ENCODE results near the gene DUSP28.

DNA sequence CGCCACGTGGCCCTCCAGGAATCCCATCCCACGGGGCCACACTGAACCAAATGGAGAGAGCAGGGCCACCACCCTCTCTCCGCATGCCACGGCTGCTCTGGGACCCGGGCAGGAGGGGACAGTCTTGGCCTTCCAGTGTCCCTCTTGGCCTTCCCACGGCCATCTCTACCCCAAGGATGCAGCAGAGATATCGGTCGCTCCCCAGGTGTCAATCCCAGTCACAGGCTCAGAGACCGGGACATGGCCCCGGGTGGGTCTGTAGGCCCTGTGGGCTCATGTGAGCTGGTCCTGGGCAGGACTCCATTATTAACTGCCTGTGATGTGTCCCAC lies 41.6 kb downstream of the DUSP28 start:
- TF ChIP-seq, protein P1, sequence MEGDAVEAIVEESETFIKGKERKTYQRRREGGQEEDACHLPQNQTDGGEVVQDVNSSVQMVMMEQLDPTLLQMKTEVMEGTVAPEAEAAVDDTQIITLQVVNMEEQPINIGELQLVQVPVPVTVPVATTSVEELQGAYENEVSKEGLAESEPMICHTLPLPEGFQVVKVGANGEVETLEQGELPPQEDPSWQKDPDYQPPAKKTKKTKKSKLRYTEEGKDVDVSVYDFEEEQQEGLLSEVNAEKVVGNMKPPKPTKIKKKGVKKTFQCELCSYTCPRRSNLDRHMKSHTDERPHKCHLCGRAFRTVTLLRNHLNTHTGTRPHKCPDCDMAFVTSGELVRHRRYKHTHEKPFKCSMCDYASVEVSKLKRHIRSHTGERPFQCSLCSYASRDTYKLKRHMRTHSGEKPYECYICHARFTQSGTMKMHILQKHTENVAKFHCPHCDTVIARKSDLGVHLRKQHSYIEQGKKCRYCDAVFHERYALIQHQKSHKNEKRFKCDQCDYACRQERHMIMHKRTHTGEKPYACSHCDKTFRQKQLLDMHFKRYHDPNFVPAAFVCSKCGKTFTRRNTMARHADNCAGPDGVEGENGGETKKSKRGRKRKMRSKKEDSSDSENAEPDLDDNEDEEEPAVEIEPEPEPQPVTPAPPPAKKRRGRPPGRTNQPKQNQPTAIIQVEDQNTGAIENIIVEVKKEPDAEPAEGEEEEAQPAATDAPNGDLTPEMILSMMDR (IDR thresholded peaks at IDR 0.05; ENCODE audit: control extremely low read depth in 1 of 3, insufficient read depth in 1 of 3, low read depth in 1 of 3, low read length in 3 of 3): no peak
- TF ChIP-seq RAD21 (IDR thresholded peaks at IDR 0.05 in 1 of 2, conservative IDR thresholded peaks at IDR 0.05 in 1 of 2; ENCODE audit: low read depth in 2 of 2, low read length in 2 of 2) (no peak), KDM5A (IDR thresholded peaks at IDR 0.05; ENCODE audit: low read length) (no peak), POLR2AphosphoS5 (IDR thresholded peaks at IDR 0.05; ENCODE audit: low read depth, low read length) (no peak), SAP30 (IDR thresholded peaks at IDR 0.05; ENCODE audit: insufficient read depth, insufficient replicate concordance, low read length) (no peak), HDAC2 (IDR thresholded peaks at IDR 0.05; ENCODE audit: borderline replicate concordance in 1 of 2, low read depth in 2 of 2, low read length in 2 of 2) (no peak), SUZ12 (IDR thresholded peaks at IDR 0.05; ENCODE audit: low read length) (no peak), POLR2A (IDR thresholded peaks at IDR 0.05; ENCODE audit: control extremely low read depth in 1 of 2, low read depth in 2 of 2, low read length in 2 of 2) (no peak), TAF7 (optimal IDR thresholded peaks at IDR 0.05; ENCODE audit: borderline replicate concordance, low read depth, low read length) (no peak), EZH2 (IDR thresholded peaks at IDR 0.05; ENCODE audit: low read depth, low read length, severe bottlenecking) (no peak), RFX5 (IDR thresholded peaks at IDR 0.05; ENCODE audit: borderline replicate concordance, low read depth, low read length) (no peak)
- TF ChIP-seq, protein P2, sequence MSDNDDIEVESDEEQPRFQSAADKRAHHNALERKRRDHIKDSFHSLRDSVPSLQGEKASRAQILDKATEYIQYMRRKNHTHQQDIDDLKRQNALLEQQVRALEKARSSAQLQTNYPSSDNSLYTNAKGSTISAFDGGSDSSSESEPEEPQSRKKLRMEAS (IDR thresholded peaks at IDR 0.05): no peak

Measured in H1 (cell line).